ENCODE measurements around the gene SRPRB. TPM values are rescaled to one million over a fixed set of nuclear protein-coding genes. Genes with fewer than 3 reads are reported as not detected.

The SRPRB gene
- polyA plus RNA-seq, 3 donors: 54.0 to 67.3 (median 60.6) TPM

GRCh38 chr3:133825969-133826727, 20.5 kb downstream of the SRPRB start:
- no peak for DNase-seq (ENCODE audit: low read depth in 3 of 3, low spot score in 2 of 3)

- DNase-seq (ENCODE audit: low read depth in 3 of 3, low spot score in 2 of 3): no peak
Observed at GRCh38 chr3:133827136-133827535, 21.5 kb downstream of the SRPRB start.

GRCh38 chr3:133827684-133828083, 22.1 kb downstream of the SRPRB start:
- DNase-seq (ENCODE audit: low read depth in 3 of 3, low spot score in 2 of 3): no peak

GRCh38 chr3:133828576-133829309, 23.1 kb downstream of the SRPRB start:
- DNase-seq (ENCODE audit: low read depth in 3 of 3, low spot score in 2 of 3): no peak

GRCh38 chr3:133829310-133829707, 23.7 kb downstream of the SRPRB start:
- no peak for DNase-seq (ENCODE audit: low read depth in 3 of 3, low spot score in 2 of 3)

GRCh38 chr3:133830071-133830470, 24.5 kb downstream of the SRPRB start:
- no peak for DNase-seq (ENCODE audit: low read depth in 3 of 3, low spot score in 2 of 3)

GRCh38 chr3:133831966-133832801, 26.6 kb downstream of the SRPRB start:
- no peak for DNase-seq (ENCODE audit: low read depth in 3 of 3, low spot score in 2 of 3)

- DNase-seq (ENCODE audit: low read depth in 3 of 3, low spot score in 2 of 3): no peak
Observed at GRCh38 chr3:133832802-133833144, 27.2 kb downstream of the SRPRB start.

GRCh38 chr3:133833267-133833666, 27.7 kb downstream of the SRPRB start:
- DNase-seq (ENCODE audit: low read depth in 3 of 3, low spot score in 2 of 3): no peak

- no peak for DNase-seq (ENCODE audit: low read depth in 3 of 3, low spot score in 2 of 3)
Observed at GRCh38 chr3:133833880-133834620, 28.4 kb downstream of the SRPRB start.

GRCh38 chr3:133834621-133835417, 29.2 kb downstream of the SRPRB start:
- no peak for DNase-seq (ENCODE audit: low read depth in 3 of 3, low spot score in 2 of 3)

GRCh38 chr3:133835418-133835743, 29.8 kb downstream of the SRPRB start:
- DNase-seq (ENCODE audit: low read depth in 3 of 3, low spot score in 2 of 3): no peak

GRCh38 chr3:133835961-133836360, 30.3 kb downstream of the SRPRB start:
- no peak for DNase-seq (ENCODE audit: low read depth in 3 of 3, low spot score in 2 of 3)

- no peak for DNase-seq (ENCODE audit: low read depth in 3 of 3, low spot score in 2 of 3)
Observed at GRCh38 chr3:133836497-133837158, 31.0 kb downstream of the SRPRB start.

GRCh38 chr3:133837487-133838295, 32.1 kb downstream of the SRPRB start:
- no peak for DNase-seq (ENCODE audit: low read depth in 3 of 3, low spot score in 2 of 3)

GRCh38 chr3:133838296-133838789, 32.7 kb downstream of the SRPRB start:
- no peak for DNase-seq (ENCODE audit: low read depth in 3 of 3, low spot score in 2 of 3)

- no peak for DNase-seq (ENCODE audit: low read depth in 3 of 3, low spot score in 2 of 3)
Observed at GRCh38 chr3:133838916-133839800, 33.5 kb downstream of the SRPRB start.
